MG63 (cell line): ENCODE measurements around the gene DPP9. TPM values are rescaled to one million over a fixed set of nuclear protein-coding genes. Genes with fewer than 3 reads are reported as not detected.

Experiments used
- DNase-seq: peaks from one replicate; pipeline ENCODE4 v3.0.0-alpha.2; 2020
- H3K27me3 ChIP-seq: fragments of 250-450 bp; sonication (Bioruptor Pico); 2 replicates; pipeline ENCODE4 v1.5.1; 2020; ENCODE audit warnings: mild to moderate bottlenecking, moderate library complexity
- H3K36me3 ChIP-seq: fragments of 250-450 bp; sonication (Bioruptor Pico); 2 replicates; pipeline ENCODE4 v1.5.1; 2020; ENCODE audit warnings: mild to moderate bottlenecking, moderate library complexity
- H3K4me3 ChIP-seq: fragments of 250-450 bp; sonication (Bioruptor Pico); 2 replicates; pipeline ENCODE4 v1.5.1; 2020; ENCODE audit warnings: mild to moderate bottlenecking, moderate library complexity
- H3K9me3 ChIP-seq: fragments of 250-450 bp; sonication (Bioruptor Pico); 2 replicates; pipeline ENCODE4 v1.5.1; 2020; ENCODE audit warnings: mild to moderate bottlenecking, moderate library complexity
- total RNA-seq: library from RNA; depleted of rRNA; stranded (reverse); fragments of >200 nt; shearing (Covaris generic); gene quantifications from 2 replicates; pipeline ENCODE4 v1.2.3, GENCODE V29; 2014; ENCODE audit warnings: low replicate concordance

The DPP9 gene
- total RNA-seq, 1 experiment from 2014 or later = 16.1 TPM

GRCh38 chr19:4700693-4700970 is 23.0 kb downstream of the DPP9 start:
- H3K9me3 ChIP-seq = no peaks in the 10 kb centered on the region
- H3K36me3 ChIP-seq = peaks cover 10% of the 10 kb centered on the region
- no peak for DNase-seq
- no peaks in the 10 kb centered on the region for H3K27me3 ChIP-seq
- no peak overlapping the region for H3K4me3 ChIP-seq

- Histone ChIP-seq H3K9me3 (no peaks in the 10 kb centered on the region), H3K27me3 (no peaks in the 10 kb centered on the region), H3K36me3 (peaks cover 15% of the 10 kb centered on the region), H3K4me3 (no peak overlapping the region)
- DNase-seq = no peak
These were observed 23.6 kb downstream of the DPP9 start for GRCh38 chr19:4699826-4700692.

GRCh38 chr19:4697304-4697703 is 26.3 kb downstream of the DPP9 start:
- Histone ChIP-seq H3K4me3 (no peak overlapping the region), H3K27me3 (no peaks in the 10 kb centered on the region), H3K9me3 (no peaks in the 10 kb centered on the region), H3K36me3 (peaks cover 39% of the 10 kb centered on the region)
- DNase-seq = no peak

GRCh38 chr19:4695224-4695731 is 28.4 kb downstream of the DPP9 start:
- Histone ChIP-seq H3K36me3 (peaks cover 45% of the 10 kb centered on the region), H3K9me3 (no peaks in the 10 kb centered on the region), H3K27me3 (no peaks in the 10 kb centered on the region), H3K4me3 (no peak overlapping the region)
- no peak for DNase-seq

GRCh38 chr19:4694211-4694987 is 29.2 kb downstream of the DPP9 start:
- peak; percentile 97 for DNase-seq
- Histone ChIP-seq H3K9me3 (no peaks in the 10 kb centered on the region), H3K27me3 (no peaks in the 10 kb centered on the region), H3K4me3 (peak overlapping the region; percentile 19; the same call in 1 of the 2 replicates), H3K36me3 (peaks cover 47% of the 10 kb centered on the region)

GRCh38 chr19:4693471-4694121 is 30.0 kb downstream of the DPP9 start:
- no peak overlapping the region for H3K4me3 ChIP-seq
- peaks cover 47% of the 10 kb centered on the region for H3K36me3 ChIP-seq
- no peak for DNase-seq
- no peaks in the 10 kb centered on the region for H3K9me3 ChIP-seq
- H3K27me3 ChIP-seq = no peaks in the 10 kb centered on the region

- H3K4me3 ChIP-seq = no peak overlapping the region
- H3K9me3 ChIP-seq = no peaks in the 10 kb centered on the region
- H3K27me3 ChIP-seq = no peaks in the 10 kb centered on the region
- no peak for DNase-seq
- H3K36me3 ChIP-seq = peaks cover 47% of the 10 kb centered on the region
These were observed 30.6 kb downstream of the DPP9 start for GRCh38 chr19:4693078-4693350.

- DNase-seq = no peak
- Histone ChIP-seq H3K9me3 (no peaks in the 10 kb centered on the region), H3K36me3 (peaks cover 47% of the 10 kb centered on the region), H3K4me3 (no peak overlapping the region), H3K27me3 (no peaks in the 10 kb centered on the region)
These were observed 31.2 kb downstream of the DPP9 start for GRCh38 chr19:4692251-4693077.

GRCh38 chr19:4691373-4691772 is 32.3 kb downstream of the DPP9 start:
- H3K27me3 ChIP-seq = no peaks in the 10 kb centered on the region
- no peak for DNase-seq
- H3K9me3 ChIP-seq = no peaks in the 10 kb centered on the region
- no peak overlapping the region for H3K4me3 ChIP-seq
- H3K36me3 ChIP-seq = peaks cover 47% of the 10 kb centered on the region

- Histone ChIP-seq H3K36me3 (peaks cover 43% of the 10 kb centered on the region), H3K9me3 (no peaks in the 10 kb centered on the region), H3K4me3 (no peak overlapping the region), H3K27me3 (no peaks in the 10 kb centered on the region)
- DNase-seq = no peak
These were observed 33.3 kb downstream of the DPP9 start for GRCh38 chr19:4690361-4690760.

GRCh38 chr19:4689403-4689802 is 34.2 kb downstream of the DPP9 start:
- H3K27me3 ChIP-seq = no peaks in the 10 kb centered on the region
- H3K36me3 ChIP-seq = peaks cover 34% of the 10 kb centered on the region
- no peak for DNase-seq
- H3K9me3 ChIP-seq = no peaks in the 10 kb centered on the region
- no peak overlapping the region for H3K4me3 ChIP-seq

GRCh38 chr19:4688587-4688986 is 35.1 kb downstream of the DPP9 start:
- no peak overlapping the region for H3K4me3 ChIP-seq
- H3K36me3 ChIP-seq = peaks cover 29% of the 10 kb centered on the region
- DNase-seq = no peak
- no peaks in the 10 kb centered on the region for H3K9me3 ChIP-seq
- H3K27me3 ChIP-seq = no peaks in the 10 kb centered on the region

- no peak overlapping the region for H3K4me3 ChIP-seq
- no peaks in the 10 kb centered on the region for H3K9me3 ChIP-seq
- H3K27me3 ChIP-seq = no peaks in the 10 kb centered on the region
- peaks cover 17% of the 10 kb centered on the region for H3K36me3 ChIP-seq
- DNase-seq = no peak
These were observed 36.2 kb downstream of the DPP9 start for GRCh38 chr19:4687396-4687795.

GRCh38 chr19:4686700-4687099 is 36.9 kb downstream of the DPP9 start:
- no peak for DNase-seq
- H3K9me3 ChIP-seq = no peaks in the 10 kb centered on the region
- H3K4me3 ChIP-seq = no peak overlapping the region
- peaks cover 10% of the 10 kb centered on the region for H3K36me3 ChIP-seq
- H3K27me3 ChIP-seq = no peaks in the 10 kb centered on the region

- H3K4me3 ChIP-seq = no peak overlapping the region
- H3K36me3 ChIP-seq = no peaks in the 10 kb centered on the region
- no peak for DNase-seq
- H3K9me3 ChIP-seq = no peaks in the 10 kb centered on the region
- H3K27me3 ChIP-seq = no peaks in the 10 kb centered on the region
These were observed 39.1 kb downstream of the DPP9 start for GRCh38 chr19:4684312-4685095.
